ENCODE results near the gene PNLDC1. TPM values are rescaled to one million over a fixed set of nuclear protein-coding genes. Genes with fewer than 3 reads are reported as not detected.

Gene PNLDC1
- total RNA-seq, 1 donor from 2014 or later = 0.32 TPM

Other genes with a start within 250 kb of the PNLDC1 start
- 1,072 TPM for gene SOD2, start 107.0 kb upstream of the PNLDC1 start, total RNA-seq
- 45.9 TPM for gene WTAP, start 72.8 kb upstream of the PNLDC1 start, total RNA-seq
- gene ACAT2, start 38.2 kb upstream of the PNLDC1 start, total RNA-seq = 5.2 TPM
- 170 TPM for gene TCP1, start 10.7 kb upstream of the PNLDC1 start, total RNA-seq
- 69.8 TPM for gene MRPL18, start 9.8 kb upstream of the PNLDC1 start, total RNA-seq
- gene MAS1, start 90.7 kb downstream of the PNLDC1 start, total RNA-seq = not detected
- 63.1 TPM for gene IGF2R, start 168.8 kb downstream of the PNLDC1 start, total RNA-seq

Measured in Right ventricle myocardium inferior (tissue), 1 donor.